Measurements from ENCODE around the gene FADS1.

Gene FADS1

GRCh38 chr11:61846362-61847020 lies 29.7 kb upstream of the FADS1 start:
- no peak for DNase-seq (ENCODE audit: low spot score)

DNA sequence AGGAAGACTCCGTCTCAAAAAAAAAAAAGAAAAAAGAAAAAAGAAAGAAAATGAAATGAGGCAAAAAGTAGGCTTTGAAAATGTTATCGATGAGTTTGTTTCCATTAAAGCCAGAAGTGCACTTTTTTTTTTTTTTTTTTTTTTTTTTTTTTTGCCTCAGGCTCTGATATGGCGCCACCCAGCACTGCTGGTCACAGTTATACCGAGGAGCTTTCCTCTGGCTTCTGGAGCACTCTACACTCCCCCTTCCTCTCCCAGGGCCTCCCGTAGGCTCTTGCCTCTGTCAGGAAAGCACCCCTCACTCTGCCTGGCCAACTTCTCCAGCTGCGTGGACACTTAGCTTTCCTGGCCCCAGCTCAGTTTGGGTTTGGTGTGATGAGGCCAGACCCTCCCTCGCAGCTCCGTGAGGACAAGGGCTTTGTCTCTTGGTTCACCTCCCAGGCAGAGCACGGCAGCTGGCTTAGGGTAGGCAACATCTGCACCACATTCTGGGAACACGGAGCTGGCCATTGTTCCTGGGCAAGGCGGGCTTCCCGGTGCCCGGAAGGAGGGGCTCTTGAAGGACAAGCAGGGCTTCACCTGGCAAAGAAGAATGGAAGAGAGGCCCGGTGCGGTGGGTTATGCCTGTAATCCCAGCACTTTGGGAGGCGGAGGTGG lies 28.2 kb upstream of the FADS1 start:
- DNase-seq (ENCODE audit: low spot score) = no peak

DNA sequence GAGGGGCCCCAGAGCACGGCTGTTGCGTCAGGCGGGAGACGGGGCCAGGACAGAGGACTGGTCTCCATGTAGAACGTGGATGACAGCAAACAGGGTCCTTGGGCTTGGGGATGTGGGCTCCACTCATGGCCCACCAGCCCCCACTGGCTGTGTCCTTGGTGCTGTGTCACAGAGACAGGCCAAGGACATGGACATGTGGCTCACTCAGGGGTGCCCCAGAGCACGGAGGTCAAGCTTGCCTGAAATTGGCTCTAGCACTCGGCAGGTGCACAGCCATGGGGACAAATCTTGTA lies 25.7 kb upstream of the FADS1 start:
- no peak for DNase-seq (ENCODE audit: low spot score)

DNA sequence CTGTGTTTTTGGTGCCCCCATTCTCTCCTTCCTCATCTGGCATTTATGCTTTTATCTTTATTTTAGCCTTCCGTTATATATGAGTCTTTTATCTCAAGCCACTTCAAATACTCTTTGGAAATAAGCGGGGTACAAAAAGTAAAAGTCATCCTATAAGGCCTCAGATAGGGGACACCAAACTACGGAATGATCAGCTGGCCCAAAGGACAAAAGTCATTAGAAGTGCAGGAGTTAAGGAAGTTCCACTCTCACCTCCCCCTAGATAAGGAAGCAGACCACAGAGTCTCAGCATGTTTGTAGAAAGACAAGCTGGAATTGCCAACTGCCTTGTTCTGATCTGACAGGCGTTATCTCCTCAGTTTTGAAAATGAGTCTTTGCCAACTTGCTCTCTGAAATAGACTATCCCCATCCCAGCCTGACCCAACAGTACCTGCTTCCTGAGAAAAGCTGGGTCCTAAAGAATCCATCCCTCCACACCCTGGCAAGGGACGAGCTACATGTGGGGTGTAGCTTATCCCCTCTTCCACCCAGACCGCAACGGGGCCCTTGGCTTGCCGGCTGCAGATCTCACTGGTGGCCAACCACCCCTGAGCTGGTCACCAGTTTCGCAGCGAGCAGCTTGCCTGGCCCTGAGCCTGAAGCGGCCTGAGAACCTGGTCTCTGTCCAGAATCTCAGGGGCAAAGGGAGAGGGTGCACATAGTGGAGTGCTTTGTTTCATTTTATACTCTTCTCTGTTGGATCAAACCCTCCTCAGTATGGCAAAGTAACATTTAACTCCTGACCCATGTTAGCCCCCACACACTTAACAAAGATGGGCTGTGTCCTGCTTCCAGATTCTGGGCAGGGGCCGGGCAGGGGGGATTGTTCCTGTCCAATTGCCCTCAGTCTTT lies 25.1 kb upstream of the FADS1 start:
- DNase-seq (ENCODE audit: low spot score) = no peak

DNA sequence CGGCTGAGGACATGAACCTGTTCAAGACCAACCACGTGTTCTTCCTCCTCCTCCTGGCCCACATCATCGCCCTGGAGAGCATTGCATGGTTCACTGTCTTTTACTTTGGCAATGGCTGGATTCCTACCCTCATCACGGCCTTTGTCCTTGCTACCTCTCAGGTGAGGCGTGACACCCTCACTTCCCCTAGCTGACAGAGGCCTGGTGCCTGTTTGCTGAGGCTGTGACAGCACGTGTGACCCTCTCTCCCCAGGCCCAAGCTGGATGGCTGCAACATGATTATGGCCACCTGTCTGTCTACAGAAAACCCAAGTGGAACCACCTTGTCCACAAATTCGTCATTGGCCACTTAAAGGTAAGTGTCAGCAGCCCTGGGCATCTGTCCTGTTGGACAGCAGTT lies 23.6 kb upstream of the FADS1 start:
- no peak for DNase-seq (ENCODE audit: low spot score)

DNA sequence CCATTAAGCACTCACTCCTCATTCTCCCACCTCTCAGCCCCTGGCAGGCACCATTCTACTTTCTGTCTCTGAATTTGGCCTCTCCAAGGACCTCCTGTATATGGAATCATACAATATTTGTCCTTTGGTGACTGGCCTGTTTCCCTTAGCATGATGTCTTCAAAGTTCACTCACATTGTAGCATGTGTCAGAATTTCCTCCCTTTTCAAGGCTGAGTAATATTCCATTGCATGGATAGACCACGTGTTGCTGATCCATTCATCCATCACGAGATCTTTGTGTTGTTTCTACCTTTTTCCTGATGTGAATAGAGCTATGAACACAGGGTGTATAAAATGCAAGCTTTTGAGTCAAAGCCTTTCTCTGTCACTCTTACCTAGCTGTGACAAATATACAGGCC lies 22.9 kb upstream of the FADS1 start:
- no peak for DNase-seq (ENCODE audit: low spot score)

- DNase-seq (ENCODE audit: low spot score) = no peak
These were observed 22.1 kb upstream of the FADS1 start for GRCh38 chr11:61838921-61839320.

DNA sequence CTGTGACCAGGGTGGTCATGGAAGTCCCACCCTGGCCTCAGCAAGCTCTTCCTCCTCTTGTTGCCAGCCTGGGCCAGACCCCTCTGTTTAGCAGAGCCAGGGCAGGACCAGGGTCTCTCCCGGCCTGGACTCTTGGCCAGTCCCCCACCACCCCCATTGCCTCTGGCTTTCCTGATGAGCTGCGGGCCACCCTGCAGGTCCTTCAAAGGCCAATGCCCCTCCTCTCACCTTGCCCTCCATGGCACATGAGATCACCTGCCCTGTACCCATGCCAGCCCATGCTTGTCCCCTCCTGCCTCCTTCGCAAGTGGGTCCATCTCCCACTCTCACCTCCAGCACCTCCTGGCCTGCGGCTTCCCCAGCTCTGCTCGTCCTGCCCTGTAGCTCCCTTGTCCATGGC lies 21.7 kb upstream of the FADS1 start:
- no peak for DNase-seq (ENCODE audit: low spot score)

- DNase-seq (ENCODE audit: low spot score) = no peak
These were observed 20.7 kb upstream of the FADS1 start for GRCh38 chr11:61837411-61838005.

DNA sequence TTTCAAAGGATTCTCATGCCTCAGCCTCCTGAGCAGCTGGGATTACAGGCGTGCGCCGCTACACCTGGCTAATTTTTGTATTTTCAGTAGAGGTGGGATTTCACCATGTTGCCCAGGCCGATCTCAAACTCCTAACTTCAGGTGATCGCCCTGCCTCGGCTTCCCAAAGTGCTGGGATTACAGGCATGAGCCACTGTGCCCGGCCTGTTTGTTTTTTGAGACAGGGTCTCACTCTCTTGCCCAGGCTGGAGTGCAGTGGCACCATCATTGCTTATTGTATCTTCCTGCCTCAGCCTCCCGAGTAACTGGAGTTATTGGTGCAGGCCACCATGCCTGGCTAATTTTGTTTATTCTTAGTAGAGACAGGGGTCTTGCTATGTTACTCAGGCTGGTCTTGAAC lies 19.4 kb upstream of the FADS1 start:
- no peak for DNase-seq (ENCODE audit: low spot score)

GRCh38 chr11:61834278-61835048 lies 17.7 kb upstream of the FADS1 start:
- DNase-seq (ENCODE audit: low spot score) = peak; percentile 69

DNA sequence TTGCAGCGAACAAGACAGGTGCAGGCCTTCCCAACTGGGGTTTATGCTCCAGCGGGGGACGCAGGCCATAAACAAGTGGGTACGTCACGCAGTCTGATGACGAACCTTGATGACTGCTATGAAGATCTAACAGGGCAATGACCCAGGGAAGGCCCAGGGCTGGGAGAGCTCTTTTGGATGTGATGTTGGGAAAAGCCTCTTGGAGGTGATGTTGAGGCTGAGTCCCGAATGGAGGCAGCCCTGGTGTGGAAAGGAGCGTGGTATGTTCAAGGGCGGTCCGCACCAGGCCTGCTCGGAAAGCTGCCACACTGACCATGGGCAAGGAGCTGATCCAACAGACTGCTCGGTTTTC lies 17.1 kb upstream of the FADS1 start:
- no peak for DNase-seq (ENCODE audit: low spot score)

DNA sequence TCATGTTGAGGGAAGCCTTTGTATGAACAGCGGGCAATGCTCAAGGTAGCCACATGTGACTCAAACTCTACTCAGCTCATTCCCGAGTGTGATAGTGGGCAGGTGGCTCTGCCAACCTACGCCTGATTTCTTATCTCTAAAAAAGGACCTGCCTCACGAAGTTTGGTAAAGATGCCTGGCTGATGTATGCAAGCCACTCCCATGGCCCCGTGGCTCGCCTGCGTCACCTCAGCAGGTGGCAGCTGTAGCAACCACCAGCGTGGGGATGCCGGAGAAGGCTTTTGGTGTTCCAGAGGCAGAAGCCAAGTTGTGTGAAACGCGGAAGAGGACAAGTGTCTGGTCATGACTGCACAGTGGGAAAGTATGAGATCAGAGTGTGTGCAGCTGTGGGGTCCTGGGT lies 16.7 kb upstream of the FADS1 start:
- DNase-seq (ENCODE audit: low spot score) = peak; percentile 29

DNA sequence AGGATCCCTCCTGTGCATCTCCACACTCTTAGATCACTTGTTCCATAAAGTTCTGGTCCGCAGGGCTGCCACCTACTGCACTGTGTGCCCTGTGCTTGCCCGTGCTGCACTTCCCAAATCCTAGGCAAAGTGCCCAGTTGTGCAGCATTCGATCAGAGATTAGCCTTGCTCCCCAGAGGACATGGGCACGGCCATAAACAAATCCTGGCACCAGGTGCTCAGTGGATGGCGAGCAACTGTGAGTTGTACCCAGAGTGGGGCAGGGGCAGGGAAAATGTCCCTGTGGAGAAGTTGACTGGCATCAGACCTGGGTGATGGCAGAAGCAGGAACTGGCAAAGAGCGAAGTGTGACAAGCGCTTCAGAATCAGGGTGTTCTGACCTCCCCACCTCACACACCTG lies 16.0 kb upstream of the FADS1 start:
- no peak for DNase-seq (ENCODE audit: low spot score)

DNA sequence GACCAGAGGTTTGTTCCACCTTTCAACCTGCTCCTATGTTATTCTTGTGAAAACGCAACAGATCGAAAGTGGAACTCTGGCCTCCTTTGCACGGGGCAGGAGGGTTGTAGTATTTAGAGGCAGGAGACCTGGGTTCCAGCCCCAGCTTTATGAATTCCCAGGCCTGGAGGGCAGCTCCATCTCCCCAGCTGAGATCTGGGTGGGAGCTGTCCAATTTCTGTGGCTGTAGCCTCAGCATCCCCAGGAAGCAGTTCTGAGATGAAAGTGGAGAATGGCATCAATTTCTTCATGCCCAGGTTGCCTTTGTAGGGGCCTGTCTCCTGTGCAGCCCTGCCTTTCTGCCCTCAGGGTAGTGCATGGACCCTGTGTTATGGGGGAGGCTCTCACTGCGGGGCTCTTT lies 15.4 kb upstream of the FADS1 start:
- DNase-seq (ENCODE audit: low spot score) = no peak

GRCh38 chr11:61830237-61831105 lies 13.7 kb upstream of the FADS1 start:
- no peak for DNase-seq (ENCODE audit: low spot score)

- DNase-seq (ENCODE audit: low spot score) = no peak
These were observed 13.0 kb upstream of the FADS1 start for GRCh38 chr11:61829806-61830205.

DNA sequence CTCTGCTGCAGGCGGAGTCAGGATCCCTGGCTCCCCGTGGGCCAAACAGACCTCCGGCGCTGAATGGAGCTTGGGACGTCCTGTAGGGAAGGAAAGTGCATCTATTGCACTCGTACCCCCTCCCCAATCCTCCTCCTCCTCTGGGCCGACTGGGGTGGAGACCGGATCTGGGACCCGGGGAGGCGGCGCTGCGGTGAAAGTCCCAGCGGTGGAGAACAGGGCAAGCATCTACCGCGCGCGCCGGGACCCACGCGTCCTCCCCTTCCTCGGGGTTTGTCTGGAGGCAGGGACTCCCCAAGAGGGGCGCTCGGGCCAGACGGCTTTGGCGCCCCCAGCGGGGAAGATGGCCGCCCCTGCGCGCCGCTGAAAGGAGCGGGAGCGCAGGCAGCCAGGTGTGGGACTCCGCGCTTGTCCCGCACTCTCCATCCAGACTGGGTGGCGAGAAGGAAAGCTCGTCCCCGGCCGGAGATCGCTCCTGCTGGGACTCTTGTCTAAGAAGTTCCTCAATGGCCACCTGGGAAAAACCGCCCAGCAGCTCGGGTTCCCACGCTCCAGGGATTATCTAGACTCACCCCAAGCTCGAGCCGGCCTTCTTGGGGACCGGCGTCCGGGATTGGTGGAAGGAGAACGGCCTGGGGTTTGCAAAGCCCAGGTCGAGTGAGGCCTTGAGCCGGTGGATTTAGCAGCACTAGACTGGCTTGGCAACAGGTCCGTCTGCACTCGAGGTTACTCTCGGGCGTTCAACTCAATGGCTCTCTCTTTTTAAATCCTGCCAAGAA lies 12.0 kb upstream of the FADS1 start:
- DNase-seq (ENCODE audit: low spot score) = peak; percentile 22

GRCh38 chr11:61828379-61828628 lies 11.5 kb upstream of the FADS1 start:
- no peak for DNase-seq (ENCODE audit: low spot score)

- DNase-seq (ENCODE audit: low spot score) = peak; percentile 83
These were observed 11.0 kb upstream of the FADS1 start, which contains the start of gene FADS2 for GRCh38 chr11:61827571-61828378. Gene FADS2 (plus strand): TSS chr11:61828300. CDS start chr11:61828391, 91 bp downstream.

All from CD4-positive, alpha-beta T cell treated with Interleukin-6 at 100 ng/mL for 8 hours (primary cell).